ENCODE data around the gene PRDM11. TPM values are rescaled to one million over a fixed set of nuclear protein-coding genes. Genes with fewer than 3 reads are reported as not detected.

The PRDM11 gene
- total and polyA plus RNA-seq, 10 of the 15 experiments (the other 5 are each of a cell fraction or from before 2014, with no cell fraction given) = 0.03 to 2.4 (median 0.53) TPM

GRCh38 chr11:45252134-45252856, 105.9 kb downstream of the PRDM11 start (continued):
- TF ChIP-seq CUX1 (IDR thresholded peaks at IDR 0.05; ENCODE audit: insufficient replicate concordance, low read depth, low read length) = no peak
- TF ChIP-seq MLLT1 (IDR thresholded peaks at IDR 0.05) = no peak
- TF ChIP-seq EZH2 (IDR thresholded peaks at IDR 0.05; ENCODE audit: borderline replicate concordance, control insufficient read depth, low read depth, low read length) = no peak
- peak; percentile 77 for TF ChIP-seq TCF12 (IDR thresholded peaks at IDR 0.05; ENCODE audit: low read depth, low read length)
- TF ChIP-seq SMC3 (IDR thresholded peaks at IDR 0.05; ENCODE audit: borderline replicate concordance, low read length) = peak; percentile 52
- TF ChIP-seq MAX (IDR thresholded peaks at IDR 0.05; ENCODE audit: low read depth, low read length) = no peak
- no peak for TF ChIP-seq HDAC6 (IDR thresholded peaks at IDR 0.05; ENCODE audit: unreplicated experiment)
- TF ChIP-seq, protein P1, sequence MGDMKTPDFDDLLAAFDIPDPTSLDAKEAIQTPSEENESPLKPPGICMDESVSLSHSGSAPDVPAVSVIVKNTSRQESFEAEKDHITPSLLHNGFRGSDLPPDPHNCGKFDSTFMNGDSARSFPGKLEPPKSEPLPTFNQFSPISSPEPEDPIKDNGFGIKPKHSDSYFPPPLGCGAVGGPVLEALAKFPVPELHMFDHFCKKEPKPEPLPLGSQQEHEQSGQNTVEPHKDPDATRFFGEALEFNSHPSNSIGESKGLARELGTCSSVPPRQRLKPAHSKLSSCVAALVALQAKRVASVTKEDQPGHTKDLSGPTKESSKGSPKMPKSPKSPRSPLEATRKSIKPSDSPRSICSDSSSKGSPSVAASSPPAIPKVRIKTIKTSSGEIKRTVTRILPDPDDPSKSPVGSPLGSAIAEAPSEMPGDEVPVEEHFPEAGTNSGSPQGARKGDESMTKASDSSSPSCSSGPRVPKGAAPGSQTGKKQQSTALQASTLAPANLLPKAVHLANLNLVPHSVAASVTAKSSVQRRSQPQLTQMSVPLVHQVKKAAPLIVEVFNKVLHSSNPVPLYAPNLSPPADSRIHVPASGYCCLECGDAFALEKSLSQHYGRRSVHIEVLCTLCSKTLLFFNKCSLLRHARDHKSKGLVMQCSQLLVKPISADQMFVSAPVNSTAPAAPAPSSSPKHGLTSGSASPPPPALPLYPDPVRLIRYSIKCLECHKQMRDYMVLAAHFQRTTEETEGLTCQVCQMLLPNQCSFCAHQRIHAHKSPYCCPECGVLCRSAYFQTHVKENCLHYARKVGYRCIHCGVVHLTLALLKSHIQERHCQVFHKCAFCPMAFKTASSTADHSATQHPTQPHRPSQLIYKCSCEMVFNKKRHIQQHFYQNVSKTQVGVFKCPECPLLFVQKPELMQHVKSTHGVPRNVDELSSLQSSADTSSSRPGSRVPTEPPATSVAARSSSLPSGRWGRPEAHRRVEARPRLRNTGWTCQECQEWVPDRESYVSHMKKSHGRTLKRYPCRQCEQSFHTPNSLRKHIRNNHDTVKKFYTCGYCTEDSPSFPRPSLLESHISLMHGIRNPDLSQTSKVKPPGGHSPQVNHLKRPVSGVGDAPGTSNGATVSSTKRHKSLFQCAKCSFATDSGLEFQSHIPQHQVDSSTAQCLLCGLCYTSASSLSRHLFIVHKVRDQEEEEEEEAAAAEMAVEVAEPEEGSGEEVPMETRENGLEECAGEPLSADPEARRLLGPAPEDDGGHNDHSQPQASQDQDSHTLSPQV (IDR thresholded peaks at IDR 0.05) = no peak
- peak; percentile 58; the same call in 1 of the 2 replicates for TF ChIP-seq TCF3 (IDR thresholded peaks at IDR 0.05; ENCODE audit: borderline replicate concordance, insufficient read depth, low read depth, low read length)
- no peak for TF ChIP-seq ASH2L (IDR thresholded peaks at IDR 0.05; ENCODE audit: borderline replicate concordance, low read depth)
- 0 out of 2 replicates have a peak, but pooled peaks have one; percentile 5 for TF ChIP-seq RAD21 (IDR thresholded peaks at IDR 0.05; ENCODE audit: insufficient read depth, low read depth, low read length)
- no peak for TF ChIP-seq RBBP5 (conservative IDR thresholded peaks at IDR 0.05)
- TF ChIP-seq TARDBP (IDR thresholded peaks at IDR 0.05; ENCODE audit: borderline replicate concordance) = no peak
- no peak for TF ChIP-seq MEF2B (IDR thresholded peaks at IDR 0.05; ENCODE audit: partially characterized antibody, poor library complexity, severe bottlenecking)
- TF ChIP-seq SRF (IDR thresholded peaks at IDR 0.05; ENCODE audit: low read depth in 2 of 2, low read length in 2 of 2) = no peak
